GM19463 (cell line): ENCODE results near the gene ARHGAP26.

Experiments used
- ATAC-seq: cut with Tn5 transposase; IDR thresholded peaks from one replicate; pipeline ENCODE4 v1.9.1; 2021; ENCODE audit warnings: mild to moderate bottlenecking, moderate library complexity; ENCODE audit not compliant: unreplicated experiment

Gene ARHGAP26

GRCh38 chr5:143249851-143250250 is 479.7 kb downstream of the ARHGAP26 start:
- no peak for ATAC-seq

GRCh38 chr5:143251190-143251589 is 481.0 kb downstream of the ARHGAP26 start:
- ATAC-seq, result peak; percentile 55

GRCh38 chr5:143251946-143252345 is 481.8 kb downstream of the ARHGAP26 start:
- peak; percentile 45 for ATAC-seq

GRCh38 chr5:143254819-143255218 is 484.6 kb downstream of the ARHGAP26 start:
- ATAC-seq, result no peak

GRCh38 chr5:143258559-143259253 is 488.5 kb downstream of the ARHGAP26 start:
- ATAC-seq, result no peak

- ATAC-seq, result no peak
Observed at GRCh38 chr5:143259254-143259605, 489.1 kb downstream of the ARHGAP26 start.

GRCh38 chr5:143261748-143262392 is 491.7 kb downstream of the ARHGAP26 start:
- no peak for ATAC-seq

- ATAC-seq, result peak; percentile 89
Observed at GRCh38 chr5:143262393-143263174, 492.4 kb downstream of the ARHGAP26 start.

GRCh38 chr5:143263272-143263810 is 493.2 kb downstream of the ARHGAP26 start:
- ATAC-seq, result no peak

GRCh38 chr5:143265995-143266394 is 495.8 kb downstream of the ARHGAP26 start:
- no peak for ATAC-seq

GRCh38 chr5:143267186-143267585 is 497.0 kb downstream of the ARHGAP26 start:
- no peak for ATAC-seq

- ATAC-seq, result no peak
Observed at GRCh38 chr5:143268388-143268787, 498.2 kb downstream of the ARHGAP26 start.

GRCh38 chr5:143271431-143271830 is 501.3 kb downstream of the ARHGAP26 start:
- ATAC-seq, result no peak

GRCh38 chr5:143274952-143275351 is 504.8 kb downstream of the ARHGAP26 start:
- ATAC-seq, result no peak

- ATAC-seq, result no peak
Observed at GRCh38 chr5:143275512-143276363, 505.6 kb downstream of the ARHGAP26 start.

- ATAC-seq, result no peak
Observed at GRCh38 chr5:143277536-143277935, 507.4 kb downstream of the ARHGAP26 start.
